NT2/D1 (cell line): ENCODE measurements around the gene ASRGL1.

Experiments
- SUZ12 ChIP-seq: IDR thresholded peaks from 2 replicates; pipeline ENCODE4 v1.6.1; 2011; ENCODE audit not compliant: insufficient read length, insufficient read depth; ENCODE audit errors: extremely low read depth
- ZNF274 ChIP-seq: IDR thresholded peaks from 2 replicates; pipeline ENCODE4 v1.6.1; 2011; ENCODE audit warnings: mild to moderate bottlenecking, low read depth, low read length

- no peak for TF ChIP-seq ZNF274
- no peak for TF ChIP-seq SUZ12
Measured at GRCh38 chr11:62430425-62430824, 93.2 kb downstream of the ASRGL1 start.
